Measurements from ENCODE around the gene PXN. TPM values are rescaled to one million over a fixed set of nuclear protein-coding genes. Genes with fewer than 3 reads are reported as not detected.

Gene PXN
- total RNA-seq, 2 donors from 2014 or later: 93.0 to 105 TPM

DNA sequence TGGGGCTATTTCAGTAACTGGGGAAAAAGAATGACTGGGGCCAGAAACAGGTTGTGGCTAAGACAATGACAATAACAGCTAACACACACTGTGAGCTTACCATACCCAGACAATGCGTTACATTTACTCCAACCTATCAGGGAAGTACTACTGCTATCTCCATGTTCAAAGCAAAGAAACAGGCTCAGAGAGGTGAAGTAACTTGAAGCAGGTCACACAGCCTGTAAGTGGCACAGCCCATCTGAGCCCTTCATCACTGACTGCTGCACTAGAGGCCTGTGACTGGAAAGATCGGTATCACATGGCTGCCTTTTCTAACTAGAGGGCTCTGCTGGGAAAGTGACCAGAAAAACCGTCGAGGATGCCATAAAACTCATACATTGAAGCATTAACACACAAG, 78.9 kb downstream of the PXN start:
- Histone ChIP-seq H3K27ac (no peak overlapping the region), H3K27me3 (replicated peaks; ENCODE audit: insufficient read depth) (no peaks in the 10 kb centered on the region), H3K4me3 (no peak overlapping the region), H3K4me1 (ENCODE audit: control insufficient read depth in 1 of 2, low read depth in 2 of 2) (no peaks in the 10 kb centered on the region), H3K9me3 (no peaks in the 10 kb centered on the region), H3K36me3 (peaks cover 59% of the 10 kb centered on the region)
- ATAC-seq (ENCODE audit: insufficient number of reproducible peaks, low FRiP score, low read depth): no peak
- no peak for TF ChIP-seq CTCF (IDR thresholded peaks at IDR 0.05)
- DNase-seq (ENCODE audit: low spot score): no peak

DNA sequence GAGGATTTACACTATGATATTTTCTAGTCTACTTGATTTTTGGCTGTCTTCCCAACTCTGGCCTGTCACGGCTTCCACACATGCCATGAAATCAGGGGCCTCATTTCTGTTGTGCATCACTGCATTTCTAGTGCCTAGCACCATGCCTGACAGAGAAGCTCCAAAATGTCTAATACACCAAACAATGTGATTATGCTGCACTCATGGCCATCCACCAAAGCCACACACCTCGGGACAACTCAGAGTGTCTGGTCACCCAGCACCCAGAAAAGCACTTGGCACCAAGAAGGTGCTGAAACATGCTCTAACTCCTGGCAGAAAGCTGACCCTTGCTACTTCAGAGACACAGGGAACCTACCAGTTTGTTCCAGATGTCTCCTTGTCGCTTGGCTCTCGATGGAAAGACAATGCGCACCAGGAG, 82.3 kb downstream of the PXN start:
- Histone ChIP-seq H3K9me3 (no peaks in the 10 kb centered on the region), H3K27ac (no peak overlapping the region), H3K27me3 (replicated peaks; ENCODE audit: insufficient read depth) (no peaks in the 10 kb centered on the region), H3K4me3 (no peak overlapping the region), H3K36me3 (peaks cover 64% of the 10 kb centered on the region), H3K4me1 (ENCODE audit: control insufficient read depth in 1 of 2, low read depth in 2 of 2) (no peaks in the 10 kb centered on the region)
- DNase-seq (ENCODE audit: low spot score): no peak
- ATAC-seq (ENCODE audit: insufficient number of reproducible peaks, low FRiP score, low read depth): no peak
- no peak for TF ChIP-seq CTCF (IDR thresholded peaks at IDR 0.05)

- H3K27me3 ChIP-seq (replicated peaks; ENCODE audit: insufficient read depth): no peaks in the 10 kb centered on the region
- H3K9me3 ChIP-seq: no peaks in the 10 kb centered on the region
- H3K27ac ChIP-seq: no peak overlapping the region
- TF ChIP-seq CTCF (IDR thresholded peaks at IDR 0.05): no peak
- H3K4me3 ChIP-seq: no peak overlapping the region
- peaks cover 66% of the 10 kb centered on the region for H3K36me3 ChIP-seq
- ATAC-seq (ENCODE audit: insufficient number of reproducible peaks, low FRiP score, low read depth): no peak
- no peaks in the 10 kb centered on the region for H3K4me1 ChIP-seq (ENCODE audit: control insufficient read depth in 1 of 2, low read depth in 2 of 2)
- DNase-seq (ENCODE audit: low spot score): no peak
Measured at GRCh38 chr12:120181991-120182631, 83.4 kb downstream of the PXN start.

DNA sequence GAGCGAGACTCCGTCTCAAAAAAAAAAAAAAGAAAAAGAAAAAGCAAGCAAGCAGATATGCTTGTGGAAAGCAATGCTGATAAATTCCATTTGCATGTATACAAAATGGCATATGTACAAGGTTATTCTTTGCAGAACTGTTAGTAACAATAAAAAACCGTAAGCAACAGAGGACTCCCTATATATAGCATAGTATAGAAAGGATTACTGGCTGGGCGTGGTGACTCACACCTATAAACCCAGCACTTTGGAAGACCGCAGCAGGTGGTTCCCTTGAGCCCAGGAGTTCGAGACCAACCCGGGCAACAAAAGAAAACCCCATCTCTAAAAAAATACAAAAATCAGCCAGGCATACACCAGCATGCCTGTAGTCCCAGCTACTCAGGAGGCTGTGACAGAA, 84.6 kb downstream of the PXN start:
- H3K27me3 ChIP-seq (replicated peaks; ENCODE audit: insufficient read depth): no peaks in the 10 kb centered on the region
- H3K36me3 ChIP-seq: peaks cover 72% of the 10 kb centered on the region
- no peaks in the 10 kb centered on the region for H3K4me1 ChIP-seq (ENCODE audit: control insufficient read depth in 1 of 2, low read depth in 2 of 2)
- H3K4me3 ChIP-seq: no peak overlapping the region
- TF ChIP-seq CTCF (IDR thresholded peaks at IDR 0.05): no peak
- no peak overlapping the region for H3K27ac ChIP-seq
- ATAC-seq (ENCODE audit: insufficient number of reproducible peaks, low FRiP score, low read depth) (no peak), DNase-seq (ENCODE audit: low spot score) (no peak)
- H3K9me3 ChIP-seq: no peaks in the 10 kb centered on the region

- H3K27me3 ChIP-seq (replicated peaks; ENCODE audit: insufficient read depth): no peaks in the 10 kb centered on the region
- DNase-seq (ENCODE audit: low spot score): no peak
- H3K4me3 ChIP-seq: no peak overlapping the region
- ATAC-seq (ENCODE audit: insufficient number of reproducible peaks, low FRiP score, low read depth): no peak
- no peaks in the 10 kb centered on the region for H3K4me1 ChIP-seq (ENCODE audit: control insufficient read depth in 1 of 2, low read depth in 2 of 2)
- peaks cover 86% of the 10 kb centered on the region for H3K36me3 ChIP-seq
- no peak for TF ChIP-seq CTCF (IDR thresholded peaks at IDR 0.05)
- no peaks in the 10 kb centered on the region for H3K9me3 ChIP-seq
- no peak overlapping the region for H3K27ac ChIP-seq
Measured at GRCh38 chr12:120175537-120175936, 90.0 kb downstream of the PXN start.

Data from thoracic aorta (tissue), 2 donors.